Activated CD4-positive, CD25-positive, alpha-beta regulatory T cell treated with anti-CD3 and anti-CD28 coated beads, Interleukin-2, amount 50 U/mL, for 24 hours (primary cell): ENCODE results near the gene NCKAP5.
"Not testable (repeated sequence)": the region's sequence is repeated elsewhere in the genome, so short reads cannot be mapped to it uniquely, and the experiment has no call there.

Experiments used
- ATAC-seq, 2 donors: fragments of 150-1000 bp; cut with Tn5 transposase; one replicate each; pipeline ENCODE4 v1.10.0; 2021; ENCODE audit warnings: mild to moderate bottlenecking in 1 of 2, moderate library complexity in 1 of 2

The NCKAP5 gene

GRCh38 chr2:133253793-133254192 is 314.5 kb downstream of the NCKAP5 start:
- ATAC-seq, result no peak

- no peak for ATAC-seq
Observed at GRCh38 chr2:133252780-133253355, 315.4 kb downstream of the NCKAP5 start.

GRCh38 chr2:133249362-133249761 is 318.9 kb downstream of the NCKAP5 start:
- no peak for ATAC-seq

- no peak for ATAC-seq
Observed at GRCh38 chr2:133248264-133248663, 320.0 kb downstream of the NCKAP5 start.

- ATAC-seq, result no peak
Observed at GRCh38 chr2:133247631-133248030, 320.6 kb downstream of the NCKAP5 start.

- no peak for ATAC-seq
Observed at GRCh38 chr2:133241224-133241571, 327.1 kb downstream of the NCKAP5 start.

GRCh38 chr2:133240491-133241223 is 327.6 kb downstream of the NCKAP5 start:
- no peak for ATAC-seq

GRCh38 chr2:133235968-133236367 is 332.3 kb downstream of the NCKAP5 start:
- no peak for ATAC-seq

GRCh38 chr2:133232556-133232955 is 335.7 kb downstream of the NCKAP5 start:
- ATAC-seq, result no peak

- ATAC-seq, result no peak
Observed at GRCh38 chr2:133231264-133231663, 337.0 kb downstream of the NCKAP5 start.

- ATAC-seq, result no peak
Observed at GRCh38 chr2:133229974-133230373, 338.3 kb downstream of the NCKAP5 start.

- ATAC-seq, result no peak
Observed at GRCh38 chr2:133223226-133223625, 345.0 kb downstream of the NCKAP5 start.

GRCh38 chr2:133221398-133221797 is 346.9 kb downstream of the NCKAP5 start:
- ATAC-seq, result no peak

- ATAC-seq, result no peak
Observed at GRCh38 chr2:133218204-133218603, 350.1 kb downstream of the NCKAP5 start.

- no peak for ATAC-seq
Observed at GRCh38 chr2:133215477-133215876, 352.8 kb downstream of the NCKAP5 start.

- ATAC-seq, result no peak
Observed at GRCh38 chr2:133213651-133214050, 354.6 kb downstream of the NCKAP5 start.

GRCh38 chr2:133209325-133209724 is 358.9 kb downstream of the NCKAP5 start:
- ATAC-seq, result no peak

- not testable (repeated sequence) for ATAC-seq
Observed at GRCh38 chr2:133206666-133207065, 361.6 kb downstream of the NCKAP5 start.

GRCh38 chr2:133204421-133204820 is 363.8 kb downstream of the NCKAP5 start:
- ATAC-seq, result no peak

GRCh38 chr2:133200684-133201421 is 367.4 kb downstream of the NCKAP5 start:
- no peak for ATAC-seq

GRCh38 chr2:133198678-133199077 is 369.6 kb downstream of the NCKAP5 start:
- ATAC-seq, result no peak

GRCh38 chr2:133197156-133197555 is 371.1 kb downstream of the NCKAP5 start:
- ATAC-seq, result no peak

GRCh38 chr2:133194777-133195335 is 373.4 kb downstream of the NCKAP5 start:
- ATAC-seq, result no peak

GRCh38 chr2:133194362-133194655 is 374.0 kb downstream of the NCKAP5 start:
- no peak for ATAC-seq
